Measurements from ENCODE around the gene GLIS1. TPM values are rescaled to one million over a fixed set of nuclear protein-coding genes. Genes with fewer than 3 reads are reported as not detected.

Gene GLIS1
- total RNA-seq, 1 experiment from 2014 or later: 0.39 TPM

DNA sequence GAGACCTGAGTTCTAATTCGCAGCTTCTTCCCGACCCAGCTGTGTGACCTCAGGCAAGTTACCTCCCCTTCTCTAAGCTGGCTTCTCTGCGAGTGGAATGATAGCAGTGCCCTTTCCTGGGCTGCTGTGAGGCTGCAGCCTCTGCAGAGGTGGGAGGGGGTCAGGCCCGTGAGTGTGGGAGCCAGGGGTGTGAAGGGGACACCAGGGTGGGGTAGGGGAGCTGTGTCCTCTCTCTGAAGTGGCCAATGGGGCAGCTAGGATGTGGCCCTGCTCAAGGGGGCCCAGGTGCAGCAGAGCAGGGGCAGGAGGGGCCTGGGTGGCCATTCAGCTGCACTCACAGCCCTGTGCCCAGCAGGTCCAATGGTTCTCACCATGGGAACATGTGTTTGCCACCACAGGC, 255.3 kb downstream of the GLIS1 start:
- Histone ChIP-seq H4K20me1 (ENCODE audit: insufficient read depth) (no peaks in the 10 kb centered on the region), H3K4me3 (replicated peaks in 1 of 2; ENCODE audit: low read depth in 1 of 2, low read length in 2 of 2) (no peak overlapping the region), H3K4me2 (ENCODE audit: low read length) (no peak overlapping the region), H3K9me2 (ENCODE audit: insufficient read depth) (no peaks in the 10 kb centered on the region), H3K9ac (ENCODE audit: low read length) (no peak overlapping the region), H3K4me1 (ENCODE audit: control insufficient read depth in 1 of 2, insufficient read depth in 2 of 2, low read length in 2 of 2) (peaks cover 0 to 5% of the 10 kb centered on the region in 2 experiments; a peak in 1 of 4 replicates), H3K9me3 (ENCODE audit: control insufficient read depth in 1 of 2, insufficient read depth in 1 of 2, low read depth in 1 of 2, low read length in 2 of 2) (no peaks in the 10 kb centered on the region), H2AFZ (ENCODE audit: low read depth, low read length, poor library complexity, severe bottlenecking) (no peak overlapping the region), H3K27me3 (ENCODE audit: insufficient read depth, low read length) (no peaks in the 10 kb centered on the region), H3K79me2 (ENCODE audit: insufficient read depth, low read length) (no peaks in the 10 kb centered on the region), H3K36me3 (ENCODE audit: control insufficient read depth in 1 of 2, insufficient read depth in 2 of 2, low read length in 2 of 2) (no peaks in the 10 kb centered on the region), H3K27ac (ENCODE audit: low read depth, low read length) (no peak overlapping the region)
- no peak for TF ChIP-seq YY1 (IDR thresholded peaks at IDR 0.05; ENCODE audit: extremely low read depth, insufficient replicate concordance, low read depth, low read length)
- no peak for TF ChIP-seq FOSL1 (IDR thresholded peaks at IDR 0.05; ENCODE audit: low read depth)
- TF ChIP-seq, protein P1, sequence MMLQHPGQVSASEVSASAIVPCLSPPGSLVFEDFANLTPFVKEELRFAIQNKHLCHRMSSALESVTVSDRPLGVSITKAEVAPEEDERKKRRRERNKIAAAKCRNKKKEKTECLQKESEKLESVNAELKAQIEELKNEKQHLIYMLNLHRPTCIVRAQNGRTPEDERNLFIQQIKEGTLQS (IDR thresholded peaks at IDR 0.05): no peak
- no peak for TF ChIP-seq CEBPB (IDR thresholded peaks at IDR 0.05; ENCODE audit: low read depth)
- TF ChIP-seq CBX3 (IDR thresholded peaks at IDR 0.05; ENCODE audit: low read depth): no peak
- no peak for TF ChIP-seq POLR2AphosphoS5 (IDR thresholded peaks at IDR 0.05; ENCODE audit: low read depth, low read length)
- no peak for TF ChIP-seq EZH2 (IDR thresholded peaks at IDR 0.05)
- no peak for TF ChIP-seq SP1 (IDR thresholded peaks at IDR 0.05; ENCODE audit: low read depth)
- TF ChIP-seq SRF (IDR thresholded peaks at IDR 0.05; ENCODE audit: low read depth): no peak
- TF ChIP-seq EGR1 (IDR thresholded peaks at IDR 0.05; ENCODE audit: low read depth): no peak
- TF ChIP-seq, protein P2, sequence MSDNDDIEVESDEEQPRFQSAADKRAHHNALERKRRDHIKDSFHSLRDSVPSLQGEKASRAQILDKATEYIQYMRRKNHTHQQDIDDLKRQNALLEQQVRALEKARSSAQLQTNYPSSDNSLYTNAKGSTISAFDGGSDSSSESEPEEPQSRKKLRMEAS (IDR thresholded peaks at IDR 0.05): no peak
- TF ChIP-seq ELF1 (IDR thresholded peaks at IDR 0.05; ENCODE audit: borderline replicate concordance, low read depth): no peak
- no peak for TF ChIP-seq ZNF274 (IDR thresholded peaks at IDR 0.05; ENCODE audit: low read depth, low read length)
- TF ChIP-seq, protein P3, sequence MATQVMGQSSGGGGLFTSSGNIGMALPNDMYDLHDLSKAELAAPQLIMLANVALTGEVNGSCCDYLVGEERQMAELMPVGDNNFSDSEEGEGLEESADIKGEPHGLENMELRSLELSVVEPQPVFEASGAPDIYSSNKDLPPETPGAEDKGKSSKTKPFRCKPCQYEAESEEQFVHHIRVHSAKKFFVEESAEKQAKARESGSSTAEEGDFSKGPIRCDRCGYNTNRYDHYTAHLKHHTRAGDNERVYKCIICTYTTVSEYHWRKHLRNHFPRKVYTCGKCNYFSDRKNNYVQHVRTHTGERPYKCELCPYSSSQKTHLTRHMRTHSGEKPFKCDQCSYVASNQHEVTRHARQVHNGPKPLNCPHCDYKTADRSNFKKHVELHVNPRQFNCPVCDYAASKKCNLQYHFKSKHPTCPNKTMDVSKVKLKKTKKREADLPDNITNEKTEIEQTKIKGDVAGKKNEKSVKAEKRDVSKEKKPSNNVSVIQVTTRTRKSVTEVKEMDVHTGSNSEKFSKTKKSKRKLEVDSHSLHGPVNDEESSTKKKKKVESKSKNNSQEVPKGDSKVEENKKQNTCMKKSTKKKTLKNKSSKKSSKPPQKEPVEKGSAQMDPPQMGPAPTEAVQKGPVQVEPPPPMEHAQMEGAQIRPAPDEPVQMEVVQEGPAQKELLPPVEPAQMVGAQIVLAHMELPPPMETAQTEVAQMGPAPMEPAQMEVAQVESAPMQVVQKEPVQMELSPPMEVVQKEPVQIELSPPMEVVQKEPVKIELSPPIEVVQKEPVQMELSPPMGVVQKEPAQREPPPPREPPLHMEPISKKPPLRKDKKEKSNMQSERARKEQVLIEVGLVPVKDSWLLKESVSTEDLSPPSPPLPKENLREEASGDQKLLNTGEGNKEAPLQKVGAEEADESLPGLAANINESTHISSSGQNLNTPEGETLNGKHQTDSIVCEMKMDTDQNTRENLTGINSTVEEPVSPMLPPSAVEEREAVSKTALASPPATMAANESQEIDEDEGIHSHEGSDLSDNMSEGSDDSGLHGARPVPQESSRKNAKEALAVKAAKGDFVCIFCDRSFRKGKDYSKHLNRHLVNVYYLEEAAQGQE (IDR thresholded peaks at IDR 0.05; ENCODE audit: low read depth): no peak
- no peak for TF ChIP-seq JUND (IDR thresholded peaks at IDR 0.05)
- TF ChIP-seq SIN3A (IDR thresholded peaks at IDR 0.05; ENCODE audit: low read depth): no peak
- TF ChIP-seq, protein P4, sequence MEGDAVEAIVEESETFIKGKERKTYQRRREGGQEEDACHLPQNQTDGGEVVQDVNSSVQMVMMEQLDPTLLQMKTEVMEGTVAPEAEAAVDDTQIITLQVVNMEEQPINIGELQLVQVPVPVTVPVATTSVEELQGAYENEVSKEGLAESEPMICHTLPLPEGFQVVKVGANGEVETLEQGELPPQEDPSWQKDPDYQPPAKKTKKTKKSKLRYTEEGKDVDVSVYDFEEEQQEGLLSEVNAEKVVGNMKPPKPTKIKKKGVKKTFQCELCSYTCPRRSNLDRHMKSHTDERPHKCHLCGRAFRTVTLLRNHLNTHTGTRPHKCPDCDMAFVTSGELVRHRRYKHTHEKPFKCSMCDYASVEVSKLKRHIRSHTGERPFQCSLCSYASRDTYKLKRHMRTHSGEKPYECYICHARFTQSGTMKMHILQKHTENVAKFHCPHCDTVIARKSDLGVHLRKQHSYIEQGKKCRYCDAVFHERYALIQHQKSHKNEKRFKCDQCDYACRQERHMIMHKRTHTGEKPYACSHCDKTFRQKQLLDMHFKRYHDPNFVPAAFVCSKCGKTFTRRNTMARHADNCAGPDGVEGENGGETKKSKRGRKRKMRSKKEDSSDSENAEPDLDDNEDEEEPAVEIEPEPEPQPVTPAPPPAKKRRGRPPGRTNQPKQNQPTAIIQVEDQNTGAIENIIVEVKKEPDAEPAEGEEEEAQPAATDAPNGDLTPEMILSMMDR (IDR thresholded peaks at IDR 0.05 in 2 of 3, conservative IDR thresholded peaks at IDR 0.05 in 1 of 3; ENCODE audit: borderline replicate concordance in 1 of 3, insufficient read depth in 1 of 3, low read depth in 2 of 3, low read length in 2 of 3): no peak
- no peak for TF ChIP-seq ZFX (IDR thresholded peaks at IDR 0.05)
- no peak for TF ChIP-seq TCF7L2 (IDR thresholded peaks at IDR 0.05; ENCODE audit: borderline replicate concordance, extremely low read depth, insufficient read depth, insufficient read length)
- intact Hi-C loops (cut with micrococcal nuclease): loop anchor here (10.0 kb wide), 2 partner anchors 331 to 471 kb away; no protein-coding TSS in a partner anchor
- ChIA-PET CTCF (no interaction called here), RAD21 (ENCODE audit: low non-redundant PET in 1 of 2, low total read pairs in 2 of 2, uncharacterized antibody in 2 of 2, unreplicated experiment in 2 of 2) (no interaction called here), POLR2A (no interaction called here)
- ATAC-seq (no peak), DNase-seq (ENCODE audit: low read depth, low spot score) (no peak)
- no TSS peak for BruUV-seq (replicated peaks)
